Measurements from ENCODE around the gene CYP2J2. TPM values are rescaled to one million over a fixed set of nuclear protein-coding genes. Genes with fewer than 3 reads are reported as not detected.
"Not testable (repeated sequence)": the region's sequence is repeated elsewhere in the genome, so short reads cannot be mapped to it uniquely, and the experiment has no call there.

Gene CYP2J2
- total RNA-seq, 1 donor from 2014 or later = 0.07 TPM

DNA sequence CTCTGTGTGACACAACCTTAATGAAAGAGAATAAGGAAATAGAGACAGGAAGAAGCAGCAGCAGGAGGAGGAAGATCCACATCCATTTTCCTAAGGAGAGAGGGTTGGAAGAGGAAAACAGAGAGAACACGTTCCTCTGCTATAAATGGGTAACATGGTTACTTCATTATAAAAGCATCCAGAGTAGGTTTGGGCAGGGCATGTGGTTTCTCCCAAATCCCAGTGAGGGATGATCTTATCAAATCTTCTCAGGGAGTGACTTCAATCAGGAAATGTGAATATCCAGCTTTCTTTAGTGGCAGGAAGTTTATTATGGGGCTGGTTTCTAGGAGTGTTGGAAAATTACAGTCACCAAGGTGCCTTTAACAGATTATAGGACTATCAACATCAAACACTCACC is 11.1 kb downstream of the CYP2J2 start:
- no peak overlapping the region for H3K27ac Mint-ChIP-seq
- no peak overlapping the region for H3K4me2 ChIP-seq
- no peaks in the 10 kb centered on the region for H3K79me2 ChIP-seq (ENCODE audit: low read depth)
- H2AFZ ChIP-seq (replicated peaks) = no peak overlapping the region
- no peaks in the 10 kb centered on the region for H3K36me3 Mint-ChIP-seq
- no peak overlapping the region for H3K4me3 ChIP-seq
- H3K36me3 ChIP-seq = no peaks in the 10 kb centered on the region
- peaks cover 21% of the 10 kb centered on the region for H3K4me1 Mint-ChIP-seq
- H3K4me3 Mint-ChIP-seq = no peak overlapping the region
- no peak for TF ChIP-seq EZH2 (IDR thresholded peaks at IDR 0.05)
- no peak for TF ChIP-seq EZH2phosphoT487 (IDR thresholded peaks at IDR 0.05)
- TF ChIP-seq, protein P1, sequence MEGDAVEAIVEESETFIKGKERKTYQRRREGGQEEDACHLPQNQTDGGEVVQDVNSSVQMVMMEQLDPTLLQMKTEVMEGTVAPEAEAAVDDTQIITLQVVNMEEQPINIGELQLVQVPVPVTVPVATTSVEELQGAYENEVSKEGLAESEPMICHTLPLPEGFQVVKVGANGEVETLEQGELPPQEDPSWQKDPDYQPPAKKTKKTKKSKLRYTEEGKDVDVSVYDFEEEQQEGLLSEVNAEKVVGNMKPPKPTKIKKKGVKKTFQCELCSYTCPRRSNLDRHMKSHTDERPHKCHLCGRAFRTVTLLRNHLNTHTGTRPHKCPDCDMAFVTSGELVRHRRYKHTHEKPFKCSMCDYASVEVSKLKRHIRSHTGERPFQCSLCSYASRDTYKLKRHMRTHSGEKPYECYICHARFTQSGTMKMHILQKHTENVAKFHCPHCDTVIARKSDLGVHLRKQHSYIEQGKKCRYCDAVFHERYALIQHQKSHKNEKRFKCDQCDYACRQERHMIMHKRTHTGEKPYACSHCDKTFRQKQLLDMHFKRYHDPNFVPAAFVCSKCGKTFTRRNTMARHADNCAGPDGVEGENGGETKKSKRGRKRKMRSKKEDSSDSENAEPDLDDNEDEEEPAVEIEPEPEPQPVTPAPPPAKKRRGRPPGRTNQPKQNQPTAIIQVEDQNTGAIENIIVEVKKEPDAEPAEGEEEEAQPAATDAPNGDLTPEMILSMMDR (IDR thresholded peaks at IDR 0.05) = no peak
- no peak overlapping the region for H3K9ac ChIP-seq
- no peaks in the 10 kb centered on the region for H3K9me3 ChIP-seq (ENCODE audit: low read depth)
- peaks cover 8% of the 10 kb centered on the region for H3K27me3 ChIP-seq
- no peaks in the 10 kb centered on the region for H3K4me1 ChIP-seq
- no peak for DNase-seq (ENCODE audit: low spot score)
- H3K9me3 Mint-ChIP-seq = peaks cover 2% of the 10 kb centered on the region
- H3K27ac ChIP-seq = no peak overlapping the region
- no peaks in the 10 kb centered on the region for H4K20me1 ChIP-seq (ENCODE audit: low read depth)
- H3K27me3 Mint-ChIP-seq (ENCODE audit: insufficient read depth, low read depth) = no peaks in the 10 kb centered on the region
- H3F3A ChIP-seq (ENCODE audit: low read depth) = no peaks in the 10 kb centered on the region

DNA sequence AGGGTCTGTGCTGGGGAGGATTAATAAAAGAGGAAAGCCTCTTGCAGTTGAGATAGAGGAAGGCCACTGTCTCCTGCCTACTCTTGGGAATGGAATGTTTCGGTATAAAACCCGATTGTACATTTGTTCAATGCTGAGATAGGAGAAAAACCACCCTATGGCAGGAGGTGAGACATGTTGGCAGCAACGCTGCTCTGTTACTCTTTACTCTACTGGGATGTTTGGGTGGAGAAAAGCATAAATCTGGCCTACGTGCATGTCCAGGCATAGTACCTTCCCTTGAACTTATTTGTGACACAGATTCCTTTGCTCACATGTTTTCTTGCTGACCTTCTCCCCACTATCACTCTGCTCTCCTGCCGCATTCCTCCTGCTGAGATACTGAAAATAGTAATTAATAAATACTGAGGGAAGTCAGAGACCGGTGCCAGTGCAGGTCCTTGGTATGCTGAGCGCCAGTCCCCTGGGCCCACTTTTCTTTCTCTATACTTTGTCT is 11.7 kb downstream of the CYP2J2 start:
- H3K4me3 ChIP-seq; H3K27ac Mint-ChIP-seq; DNase-seq (ENCODE audit: low spot score); H3K79me2 ChIP-seq (ENCODE audit: low read depth); H3F3A ChIP-seq (ENCODE audit: low read depth); H3K9me3 Mint-ChIP-seq; H3K36me3 Mint-ChIP-seq; H3K4me3 Mint-ChIP-seq; H3K27me3 ChIP-seq; H2AFZ ChIP-seq (replicated peaks); H3K9ac ChIP-seq; H3K27me3 Mint-ChIP-seq (ENCODE audit: insufficient read depth, low read depth); H3K4me2 ChIP-seq; H3K36me3 ChIP-seq; H3K27ac ChIP-seq; H3K9me3 ChIP-seq (ENCODE audit: low read depth); H4K20me1 ChIP-seq (ENCODE audit: low read depth); H3K4me1 ChIP-seq: not testable (repeated sequence)
- H3K4me1 Mint-ChIP-seq = peaks cover 21% of the 10 kb centered on the region

DNA sequence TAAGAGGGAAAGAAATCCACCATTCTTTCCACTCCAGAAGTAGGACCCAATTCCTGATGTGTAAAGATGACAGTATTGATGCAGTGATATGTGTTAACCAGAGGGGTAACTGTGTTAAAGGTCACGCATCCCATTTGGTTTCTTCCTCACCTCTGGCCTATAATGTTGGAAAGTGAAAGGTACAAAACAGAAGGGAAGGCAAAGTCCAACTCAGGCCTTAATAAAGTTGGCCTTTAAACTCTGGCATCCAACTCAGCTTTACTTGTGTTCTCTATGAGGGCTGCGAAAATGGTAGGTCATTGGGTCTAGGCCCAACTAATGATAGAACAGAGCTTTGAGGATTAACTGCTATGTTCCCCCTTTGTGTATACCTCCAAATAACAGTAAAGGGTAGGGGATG is 17.9 kb downstream of the CYP2J2 start:
- Histone ChIP-seq H2AFZ (replicated peaks) (no peak overlapping the region), H3F3A (ENCODE audit: low read depth) (no peaks in the 10 kb centered on the region), H3K79me2 (ENCODE audit: low read depth) (no peaks in the 10 kb centered on the region), H3K4me3 (no peak overlapping the region), H3K27ac (no peak overlapping the region), H4K20me1 (ENCODE audit: low read depth) (no peaks in the 10 kb centered on the region), H3K9me3 (ENCODE audit: low read depth) (no peaks in the 10 kb centered on the region), H3K9ac (no peak overlapping the region), H3K27me3 (no peaks in the 10 kb centered on the region), H3K4me1 (no peaks in the 10 kb centered on the region), H3K36me3 (no peaks in the 10 kb centered on the region), H3K4me2 (no peak overlapping the region)
- no peaks in the 10 kb centered on the region for H3K36me3 Mint-ChIP-seq
- no peaks in the 10 kb centered on the region for H3K9me3 Mint-ChIP-seq
- H3K4me1 Mint-ChIP-seq = peaks cover 3% of the 10 kb centered on the region
- H3K27ac Mint-ChIP-seq = no peak overlapping the region
- TF ChIP-seq EZH2 (IDR thresholded peaks at IDR 0.05) (no peak), EZH2phosphoT487 (IDR thresholded peaks at IDR 0.05) (no peak)
- TF ChIP-seq, protein P1 (IDR thresholded peaks at IDR 0.05) = no peak
- DNase-seq (ENCODE audit: low spot score) = no peak
- H3K4me3 Mint-ChIP-seq = no peak overlapping the region
- no peaks in the 10 kb centered on the region for H3K27me3 Mint-ChIP-seq (ENCODE audit: insufficient read depth, low read depth)

DNA sequence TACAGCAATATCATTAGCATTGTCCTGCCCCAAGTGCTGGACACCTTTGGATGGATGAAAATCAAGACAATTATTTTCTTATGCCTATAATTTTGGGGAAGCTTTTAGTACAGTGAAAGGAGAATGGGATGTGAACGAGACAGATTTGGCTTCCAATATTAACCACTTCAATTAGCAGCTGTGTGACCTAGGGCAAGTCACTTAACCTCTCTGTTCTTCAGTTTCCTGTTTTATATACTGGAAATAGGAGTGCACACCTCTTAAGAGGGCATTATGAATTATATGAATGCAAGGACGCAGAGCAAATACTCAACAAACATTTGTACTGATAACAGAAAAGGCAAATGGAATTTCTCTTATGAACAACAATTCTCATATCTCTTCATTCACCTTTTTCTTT is 18.5 kb downstream of the CYP2J2 start:
- TF ChIP-seq EZH2phosphoT487 (IDR thresholded peaks at IDR 0.05) = no peak
- TF ChIP-seq, protein P1 (IDR thresholded peaks at IDR 0.05) = no peak
- TF ChIP-seq EZH2 (IDR thresholded peaks at IDR 0.05) = no peak

More for the DNA sequence above, 18.5 kb downstream of the CYP2J2 start:
- H3K27me3 ChIP-seq = no peaks in the 10 kb centered on the region
- H3K4me1 Mint-ChIP-seq = peaks cover 3% of the 10 kb centered on the region
- H3K4me3 Mint-ChIP-seq = no peak overlapping the region
- H3K4me2 ChIP-seq = no peak overlapping the region
- no peaks in the 10 kb centered on the region for H3K9me3 ChIP-seq (ENCODE audit: low read depth)
- no peak overlapping the region for H3K27ac ChIP-seq
- H3K27me3 Mint-ChIP-seq (ENCODE audit: insufficient read depth, low read depth) = no peaks in the 10 kb centered on the region
- H3K27ac Mint-ChIP-seq = no peak overlapping the region
- no peaks in the 10 kb centered on the region for H3F3A ChIP-seq (ENCODE audit: low read depth)
- no peaks in the 10 kb centered on the region for H3K9me3 Mint-ChIP-seq
- H4K20me1 ChIP-seq (ENCODE audit: low read depth) = no peaks in the 10 kb centered on the region
- no peaks in the 10 kb centered on the region for H3K36me3 ChIP-seq
- H3K36me3 Mint-ChIP-seq = no peaks in the 10 kb centered on the region
- H3K4me3 ChIP-seq = no peak overlapping the region
- H3K9ac ChIP-seq = no peak overlapping the region
- no peak for DNase-seq (ENCODE audit: low spot score)
- no peak overlapping the region for H2AFZ ChIP-seq (replicated peaks)
- no peaks in the 10 kb centered on the region for H3K79me2 ChIP-seq (ENCODE audit: low read depth)
- no peaks in the 10 kb centered on the region for H3K4me1 ChIP-seq
